Measurements from ENCODE around the gene TRPV3.

DNA sequence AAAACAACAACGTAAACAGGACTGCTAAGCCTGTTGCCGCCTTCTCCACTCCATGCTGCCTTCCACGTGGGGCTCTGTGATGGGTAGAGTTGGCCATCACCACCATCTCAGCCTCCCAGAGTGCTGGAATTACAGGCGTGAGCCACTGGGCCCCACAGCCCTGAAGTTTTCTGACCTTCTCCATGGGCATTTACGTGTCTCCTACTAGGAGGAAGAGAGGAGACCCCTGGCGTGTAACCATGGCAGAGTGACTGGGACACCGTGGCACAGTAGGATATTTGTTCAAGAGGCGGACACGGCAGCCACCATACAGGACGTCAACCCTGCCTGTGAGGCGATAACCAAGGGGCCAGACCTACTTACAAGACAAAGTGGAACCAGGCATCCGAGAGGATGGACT is 31.1 kb downstream of the TRPV3 start:
- TF ChIP-seq, protein P1, sequence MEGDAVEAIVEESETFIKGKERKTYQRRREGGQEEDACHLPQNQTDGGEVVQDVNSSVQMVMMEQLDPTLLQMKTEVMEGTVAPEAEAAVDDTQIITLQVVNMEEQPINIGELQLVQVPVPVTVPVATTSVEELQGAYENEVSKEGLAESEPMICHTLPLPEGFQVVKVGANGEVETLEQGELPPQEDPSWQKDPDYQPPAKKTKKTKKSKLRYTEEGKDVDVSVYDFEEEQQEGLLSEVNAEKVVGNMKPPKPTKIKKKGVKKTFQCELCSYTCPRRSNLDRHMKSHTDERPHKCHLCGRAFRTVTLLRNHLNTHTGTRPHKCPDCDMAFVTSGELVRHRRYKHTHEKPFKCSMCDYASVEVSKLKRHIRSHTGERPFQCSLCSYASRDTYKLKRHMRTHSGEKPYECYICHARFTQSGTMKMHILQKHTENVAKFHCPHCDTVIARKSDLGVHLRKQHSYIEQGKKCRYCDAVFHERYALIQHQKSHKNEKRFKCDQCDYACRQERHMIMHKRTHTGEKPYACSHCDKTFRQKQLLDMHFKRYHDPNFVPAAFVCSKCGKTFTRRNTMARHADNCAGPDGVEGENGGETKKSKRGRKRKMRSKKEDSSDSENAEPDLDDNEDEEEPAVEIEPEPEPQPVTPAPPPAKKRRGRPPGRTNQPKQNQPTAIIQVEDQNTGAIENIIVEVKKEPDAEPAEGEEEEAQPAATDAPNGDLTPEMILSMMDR (IDR thresholded peaks at IDR 0.05; ENCODE audit: low read depth, low read length, poor library complexity, severe bottlenecking) = no peak
- TF ChIP-seq EZH2phosphoT487 (IDR thresholded peaks at IDR 0.05; ENCODE audit: borderline replicate concordance, low read length) = no peak
